ENCODE results near the gene PARD3B.

- TF ChIP-seq POLR2A (IDR thresholded peaks at IDR 0.05; ENCODE audit: low read length) = no peak
- TF ChIP-seq GATA1 (IDR thresholded peaks at IDR 0.05; ENCODE audit: low read depth, low read length) = no peak
Observed at GRCh38 chr2:205460217-205460616, 914.9 kb downstream of the PARD3B start.

All from erythroblast (primary cell).